Chondrocyte (in vitro differentiated cells): ENCODE data around the gene ACSBG1. TPM values are rescaled to one million over a fixed set of nuclear protein-coding genes. Genes with fewer than 3 reads are reported as not detected.

Experiments
- DNase-seq: peaks from one replicate; pipeline ENCODE4 v3.0.0; 2021; ENCODE audit warnings: mixed read lengths, low spot score
- H3K27ac Mint-ChIP-seq: one replicate; pipeline ENCODE4 v1.8.0; 2021; ENCODE audit warnings: mild to moderate bottlenecking, moderate library complexity, mixed read lengths; ENCODE audit not compliant: unreplicated experiment
- H3K27me3 Mint-ChIP-seq: 2 replicates; pipeline ENCODE4 v1.8.0; 2021; ENCODE audit warnings: low read depth, mixed read lengths
- H3K36me3 Mint-ChIP-seq: 2 replicates; pipeline ENCODE4 v1.8.0; 2021; ENCODE audit warnings: low read depth, mixed read lengths
- H3K4me1 Mint-ChIP-seq: 2 replicates; pipeline ENCODE4 v1.8.0; 2021; ENCODE audit warnings: low read depth, mild to moderate bottlenecking, mixed read lengths
- H3K4me3 Mint-ChIP-seq: one replicate; pipeline ENCODE4 v1.8.0; 2021; ENCODE audit warnings: mild to moderate bottlenecking, moderate library complexity, mixed read lengths; ENCODE audit not compliant: unreplicated experiment
- H3K9me3 Mint-ChIP-seq: 2 replicates; pipeline ENCODE4 v1.8.0; 2021; ENCODE audit warnings: low read depth, mixed read lengths
- total RNA-seq: library from RNA; stranded (reverse); gene quantifications from 3 replicates; pipeline ENCODE4 v1.2.1, GENCODE V29; 2021
- TF ChIP-seq, protein P1 (sequence below): fragments of 200-600 bp; sonication (generic); IDR thresholded peaks from 2 replicates; pipeline ENCODE4 v1.5.0; 2021; ENCODE audit warnings: antibody characterized with exemption, mild to moderate bottlenecking, moderate library complexity

Gene ACSBG1
- total RNA-seq, 1 donor from 2014 or later = not detected

DNA sequence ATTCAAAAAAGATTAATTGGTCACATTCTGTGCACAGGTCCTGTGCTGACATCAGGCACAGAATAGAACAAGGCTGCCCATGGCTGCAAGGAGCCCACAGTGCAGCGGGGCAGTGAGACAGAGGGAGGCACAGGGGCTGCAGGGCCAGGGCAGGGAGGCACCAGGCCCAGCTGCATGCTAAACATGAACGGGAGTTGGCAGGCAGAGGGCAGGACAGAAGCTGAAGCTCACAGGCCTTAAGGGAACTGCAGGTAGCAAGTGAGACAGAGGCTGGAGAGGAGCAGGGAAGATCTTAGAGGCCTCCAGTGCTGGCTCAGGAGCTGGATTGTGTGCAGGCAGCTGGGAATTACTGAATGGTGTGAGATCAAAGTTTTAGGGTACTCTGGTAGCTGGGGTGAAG is 59.0 kb downstream of the ACSBG1 start:
- DNase-seq = no peak
- Mint-ChIP-seq H3K27me3 (no peaks in the 10 kb centered on the region), H3K9me3 (no peaks in the 10 kb centered on the region), H3K27ac (no peak overlapping the region), H3K4me1 (no peaks in the 10 kb centered on the region), H3K4me3 (no peak overlapping the region), H3K36me3 (peaks cover 19% of the 10 kb centered on the region)
- TF ChIP-seq, protein P1, sequence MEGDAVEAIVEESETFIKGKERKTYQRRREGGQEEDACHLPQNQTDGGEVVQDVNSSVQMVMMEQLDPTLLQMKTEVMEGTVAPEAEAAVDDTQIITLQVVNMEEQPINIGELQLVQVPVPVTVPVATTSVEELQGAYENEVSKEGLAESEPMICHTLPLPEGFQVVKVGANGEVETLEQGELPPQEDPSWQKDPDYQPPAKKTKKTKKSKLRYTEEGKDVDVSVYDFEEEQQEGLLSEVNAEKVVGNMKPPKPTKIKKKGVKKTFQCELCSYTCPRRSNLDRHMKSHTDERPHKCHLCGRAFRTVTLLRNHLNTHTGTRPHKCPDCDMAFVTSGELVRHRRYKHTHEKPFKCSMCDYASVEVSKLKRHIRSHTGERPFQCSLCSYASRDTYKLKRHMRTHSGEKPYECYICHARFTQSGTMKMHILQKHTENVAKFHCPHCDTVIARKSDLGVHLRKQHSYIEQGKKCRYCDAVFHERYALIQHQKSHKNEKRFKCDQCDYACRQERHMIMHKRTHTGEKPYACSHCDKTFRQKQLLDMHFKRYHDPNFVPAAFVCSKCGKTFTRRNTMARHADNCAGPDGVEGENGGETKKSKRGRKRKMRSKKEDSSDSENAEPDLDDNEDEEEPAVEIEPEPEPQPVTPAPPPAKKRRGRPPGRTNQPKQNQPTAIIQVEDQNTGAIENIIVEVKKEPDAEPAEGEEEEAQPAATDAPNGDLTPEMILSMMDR = no peak

DNA sequence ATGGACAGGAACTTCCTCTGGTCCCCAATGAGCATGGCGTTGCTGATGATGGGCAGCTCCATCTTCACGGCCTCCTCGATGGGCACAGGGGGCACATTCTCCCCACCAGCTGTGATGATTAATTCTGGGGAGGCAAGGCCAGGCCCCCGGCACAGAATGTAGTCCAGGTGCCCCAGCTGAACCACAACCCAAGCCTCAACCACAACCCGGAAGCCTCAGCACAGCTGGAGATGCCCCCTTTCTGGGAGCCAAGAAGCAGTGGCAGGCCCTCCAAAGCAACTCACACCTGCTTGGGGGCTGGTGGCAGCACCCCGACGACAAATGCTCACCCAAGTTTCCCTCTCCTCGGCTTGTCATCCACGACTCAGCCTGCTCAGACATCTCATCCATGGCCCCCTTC is 60.0 kb downstream of the ACSBG1 start:
- H3K9me3 Mint-ChIP-seq = no peaks in the 10 kb centered on the region
- H3K4me3 Mint-ChIP-seq = no peak overlapping the region
- TF ChIP-seq, protein P1 = no peak
- no peak for DNase-seq
- no peak overlapping the region for H3K27ac Mint-ChIP-seq
- no peaks in the 10 kb centered on the region for H3K27me3 Mint-ChIP-seq
- no peaks in the 10 kb centered on the region for H3K4me1 Mint-ChIP-seq
- H3K36me3 Mint-ChIP-seq = peaks cover 23% of the 10 kb centered on the region

DNA sequence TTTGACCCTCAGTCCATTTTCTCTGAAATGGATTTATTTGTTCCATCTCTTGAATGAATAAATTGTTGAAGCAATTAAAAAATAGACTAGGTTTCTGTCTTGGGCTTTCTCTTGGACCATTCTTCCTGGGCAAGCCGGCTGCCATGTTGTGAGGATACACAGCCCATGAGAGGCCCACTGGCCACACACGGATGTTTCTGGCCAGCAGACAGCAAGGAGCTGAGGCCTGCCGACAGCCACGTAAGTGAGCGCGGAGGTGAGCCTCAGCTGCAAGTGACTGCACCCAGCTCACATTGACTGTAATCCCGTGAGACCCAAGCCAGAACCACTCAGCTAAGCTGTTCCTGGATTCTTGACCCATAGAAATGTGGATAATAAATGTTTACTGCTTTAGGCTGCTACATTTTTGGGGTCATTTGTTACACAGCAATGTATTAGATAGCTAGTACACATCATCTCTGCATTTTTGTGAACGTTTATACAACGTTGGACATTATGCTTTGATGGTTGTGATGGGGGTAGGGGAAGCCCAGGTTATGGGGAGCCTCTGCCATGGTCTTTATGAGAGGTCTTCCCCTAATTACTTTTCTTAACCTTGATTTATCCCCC is 62.4 kb downstream of the ACSBG1 start:
- Mint-ChIP-seq H3K9me3 (no peaks in the 10 kb centered on the region), H3K4me1 (no peaks in the 10 kb centered on the region), H3K27ac (no peak overlapping the region)

DNA sequence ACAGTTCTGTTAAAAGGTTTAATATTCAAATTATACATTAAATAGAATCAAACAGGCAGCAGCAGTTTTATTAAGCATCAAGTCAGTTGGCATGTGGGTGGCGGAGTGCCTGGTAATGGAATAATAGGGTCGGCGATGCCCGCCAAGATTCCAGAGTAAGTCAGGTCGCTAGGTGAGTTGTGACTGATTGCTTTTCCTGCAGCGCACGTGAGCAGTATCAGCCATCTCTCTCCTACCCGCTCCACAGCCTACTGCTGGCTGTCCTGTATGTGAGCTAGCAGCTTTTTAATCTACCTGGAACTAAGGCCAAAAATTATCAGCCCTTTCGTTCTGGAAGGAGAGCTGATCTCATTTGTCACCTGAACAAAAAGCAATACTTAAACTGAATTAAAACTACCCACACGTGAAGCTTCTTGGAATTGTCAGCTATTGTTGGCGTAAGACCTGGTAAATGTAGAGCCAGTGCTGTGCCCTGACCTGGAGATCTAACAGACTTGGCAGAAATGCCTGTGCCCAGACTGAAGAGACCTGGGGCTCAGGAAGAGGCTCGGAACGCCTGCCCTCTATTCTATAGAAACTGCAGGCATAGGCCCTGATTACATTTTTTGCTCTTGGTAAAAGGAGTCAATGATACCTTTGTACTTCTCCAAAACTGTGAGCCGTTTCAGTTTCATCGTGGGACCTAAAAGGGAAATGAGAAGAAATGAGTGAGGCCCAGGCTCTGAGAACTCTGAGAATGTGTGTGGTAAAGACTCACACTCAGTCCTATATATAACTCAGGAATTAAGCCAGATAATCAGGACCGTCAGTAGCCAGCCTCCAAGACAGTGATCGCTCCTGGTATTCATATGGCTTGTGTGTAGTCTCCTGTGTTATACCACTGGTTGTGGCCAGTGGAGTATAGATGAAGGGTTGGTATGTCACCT is 63.3 kb downstream of the ACSBG1 start:
- H3K4me3 Mint-ChIP-seq = no peak overlapping the region
- H3K4me1 Mint-ChIP-seq = no peaks in the 10 kb centered on the region
- no peak for DNase-seq
- no peak overlapping the region for H3K27ac Mint-ChIP-seq
- H3K36me3 Mint-ChIP-seq = peaks cover 37% of the 10 kb centered on the region
- TF ChIP-seq, protein P1 = no peak
- no peaks in the 10 kb centered on the region for H3K9me3 Mint-ChIP-seq
- no peaks in the 10 kb centered on the region for H3K27me3 Mint-ChIP-seq

More for the DNA sequence above, 62.4 kb downstream of the ACSBG1 start:
- H3K4me3 Mint-ChIP-seq = no peak overlapping the region
- H3K27me3 Mint-ChIP-seq = no peaks in the 10 kb centered on the region
- TF ChIP-seq, protein P1 = no peak
- DNase-seq = no peak
- peaks cover 35% of the 10 kb centered on the region for H3K36me3 Mint-ChIP-seq

DNA sequence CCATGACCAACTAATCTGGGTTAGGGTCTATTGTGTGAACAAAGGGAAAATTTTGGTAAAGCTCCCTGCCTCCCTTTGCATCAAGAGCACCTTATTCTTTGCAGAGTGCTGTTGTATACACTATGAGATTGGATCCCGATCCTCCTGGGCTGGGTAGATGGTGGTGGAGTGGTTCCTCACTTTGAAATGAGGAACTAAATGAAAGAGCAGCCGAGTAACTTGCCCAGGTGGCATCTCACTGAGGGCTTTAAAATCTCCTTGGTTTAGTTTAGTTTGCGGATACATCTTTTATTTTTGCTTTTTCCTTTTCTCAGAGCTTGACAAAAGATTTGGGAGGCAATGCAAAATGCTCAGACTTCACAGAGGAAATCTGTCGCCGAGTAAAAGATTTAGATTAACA is 65.8 kb downstream of the ACSBG1 start:
- Mint-ChIP-seq H3K27ac (no peak overlapping the region), H3K4me1 (no peaks in the 10 kb centered on the region), H3K9me3 (no peaks in the 10 kb centered on the region), H3K27me3 (no peaks in the 10 kb centered on the region), H3K4me3 (no peak overlapping the region), H3K36me3 (peaks cover 47% of the 10 kb centered on the region)
- DNase-seq = no peak
- TF ChIP-seq, protein P1 = no peak
